GM04504 (cell line): ENCODE measurements around the gene RAB34.
A peak's percentile ranks its signal among the peaks of the same experiment; 100 is the strongest.
"Not testable (repeated sequence)": the region's sequence is repeated elsewhere in the genome, so short reads cannot be mapped to it uniquely, and the experiment has no call there.

Source experiments
- DNase-seq: peaks from one replicate; pipeline ENCODE4 v3.0.0-alpha.2; 2012; ENCODE audit warnings: low read depth

RAB34 gene

DNA sequence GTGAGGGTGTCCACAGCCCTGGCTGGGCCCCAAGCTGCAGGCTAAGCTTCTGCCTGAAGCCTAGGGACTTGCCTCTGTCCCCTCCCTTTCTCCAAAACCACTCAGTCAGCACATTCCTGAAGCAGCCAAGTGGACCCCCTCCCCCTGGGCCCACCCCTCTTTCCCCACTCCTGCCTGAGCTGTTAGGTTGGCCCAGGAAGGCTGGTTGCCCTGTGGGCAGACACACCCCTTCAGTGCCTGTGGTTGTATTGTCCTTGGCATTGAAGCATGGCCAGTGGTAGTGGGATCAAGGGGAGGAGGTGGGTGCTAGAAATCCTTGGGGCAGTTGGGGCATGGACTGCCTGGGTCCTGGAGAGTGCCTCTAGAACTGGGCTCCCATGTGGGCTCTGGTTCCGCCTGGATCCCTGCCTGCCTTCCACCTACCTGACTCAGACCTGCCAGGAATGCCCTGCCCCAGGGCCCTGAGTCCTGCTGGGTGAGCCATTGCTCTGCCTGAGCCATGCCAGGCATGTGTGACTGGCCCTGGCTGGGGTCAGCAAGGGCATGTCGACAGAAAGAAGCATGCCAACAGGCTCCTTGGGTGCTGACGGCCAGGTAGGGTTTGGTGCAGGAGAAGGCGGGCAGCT lies 28.2 kb upstream of the RAB34 start:
- DNase-seq, result no peak

DNA sequence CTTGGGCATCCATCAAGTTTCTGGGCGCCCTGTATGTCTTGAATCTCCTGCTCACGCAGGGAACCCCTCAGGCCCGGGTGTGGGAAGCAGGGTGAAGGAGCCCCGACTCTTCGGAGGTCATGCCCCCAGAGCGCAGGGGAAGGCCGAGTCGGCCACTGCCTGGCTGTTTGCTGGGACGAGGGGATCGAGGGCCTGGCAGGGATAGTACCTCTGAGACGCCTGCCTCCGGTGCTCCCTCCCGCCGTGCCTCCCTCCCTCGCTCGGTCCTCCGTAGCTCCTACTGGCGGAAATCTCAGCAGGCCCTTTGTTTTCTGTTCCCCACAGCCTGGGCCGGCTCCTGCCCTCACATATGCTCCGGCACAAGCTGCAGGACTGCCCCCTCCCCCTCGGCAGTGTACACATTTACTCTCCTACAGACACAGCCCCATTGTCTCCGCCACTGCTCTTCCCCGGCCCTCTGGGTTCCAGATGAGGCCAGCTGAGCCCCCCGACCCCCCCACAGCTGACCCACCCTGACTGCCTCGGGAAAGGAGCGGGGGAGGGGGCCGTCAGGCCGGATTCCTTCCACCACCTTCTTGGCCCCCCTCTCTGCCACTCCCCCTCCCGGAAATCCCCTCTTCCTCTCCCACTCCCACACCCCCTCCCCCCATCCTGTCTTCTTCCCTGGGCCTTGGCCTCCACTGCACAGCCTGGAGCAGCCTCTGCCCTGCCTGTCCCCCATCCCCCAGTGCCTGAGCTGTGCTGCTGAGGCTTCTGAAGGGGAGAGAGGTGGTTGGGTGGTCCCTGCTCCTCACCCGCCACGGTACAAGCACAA lies 27.5 kb upstream of the RAB34 start:
- peak; percentile 12 for DNase-seq

DNA sequence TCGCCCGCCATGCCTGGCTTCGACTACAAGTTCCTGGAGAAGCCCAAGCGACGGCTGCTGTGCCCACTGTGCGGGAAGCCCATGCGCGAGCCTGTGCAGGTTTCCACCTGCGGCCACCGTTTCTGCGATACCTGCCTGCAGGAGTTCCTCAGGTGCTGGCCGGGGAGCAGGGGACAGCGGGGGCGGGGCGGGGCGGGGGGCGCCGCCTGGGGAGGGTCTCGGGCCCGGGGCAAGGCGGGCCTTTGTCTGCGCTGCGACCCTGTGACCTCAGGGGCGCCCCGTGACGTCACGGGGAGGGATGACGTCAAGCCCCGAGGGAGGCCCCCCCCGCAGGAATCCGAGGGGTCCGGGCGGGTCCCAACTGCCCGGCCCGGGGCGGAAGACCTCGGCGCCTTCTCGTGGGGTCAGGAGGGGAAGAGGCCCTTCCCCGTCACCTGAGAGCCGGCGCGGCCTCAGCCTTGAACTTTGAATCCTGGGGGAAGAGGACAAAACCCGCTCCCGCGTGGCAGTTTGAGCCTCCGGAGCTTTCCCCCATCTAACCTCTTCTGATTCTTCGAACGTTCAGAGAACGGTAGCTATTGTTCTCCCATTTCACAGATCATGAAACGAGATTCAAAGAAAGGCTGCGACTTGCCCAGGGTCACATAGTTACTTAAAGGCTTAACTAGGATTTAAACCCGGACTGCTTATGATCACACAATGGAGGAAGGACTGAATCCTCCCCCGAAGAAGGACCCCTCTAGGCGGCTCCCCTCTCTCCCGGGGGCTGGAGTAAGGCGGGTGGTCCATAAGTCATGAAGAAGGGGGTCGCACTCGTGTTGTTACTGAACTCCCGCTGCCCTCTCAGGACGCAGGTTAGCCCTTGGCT lies 26.7 kb upstream of the RAB34 start:
- DNase-seq, result peak; percentile 20

DNA sequence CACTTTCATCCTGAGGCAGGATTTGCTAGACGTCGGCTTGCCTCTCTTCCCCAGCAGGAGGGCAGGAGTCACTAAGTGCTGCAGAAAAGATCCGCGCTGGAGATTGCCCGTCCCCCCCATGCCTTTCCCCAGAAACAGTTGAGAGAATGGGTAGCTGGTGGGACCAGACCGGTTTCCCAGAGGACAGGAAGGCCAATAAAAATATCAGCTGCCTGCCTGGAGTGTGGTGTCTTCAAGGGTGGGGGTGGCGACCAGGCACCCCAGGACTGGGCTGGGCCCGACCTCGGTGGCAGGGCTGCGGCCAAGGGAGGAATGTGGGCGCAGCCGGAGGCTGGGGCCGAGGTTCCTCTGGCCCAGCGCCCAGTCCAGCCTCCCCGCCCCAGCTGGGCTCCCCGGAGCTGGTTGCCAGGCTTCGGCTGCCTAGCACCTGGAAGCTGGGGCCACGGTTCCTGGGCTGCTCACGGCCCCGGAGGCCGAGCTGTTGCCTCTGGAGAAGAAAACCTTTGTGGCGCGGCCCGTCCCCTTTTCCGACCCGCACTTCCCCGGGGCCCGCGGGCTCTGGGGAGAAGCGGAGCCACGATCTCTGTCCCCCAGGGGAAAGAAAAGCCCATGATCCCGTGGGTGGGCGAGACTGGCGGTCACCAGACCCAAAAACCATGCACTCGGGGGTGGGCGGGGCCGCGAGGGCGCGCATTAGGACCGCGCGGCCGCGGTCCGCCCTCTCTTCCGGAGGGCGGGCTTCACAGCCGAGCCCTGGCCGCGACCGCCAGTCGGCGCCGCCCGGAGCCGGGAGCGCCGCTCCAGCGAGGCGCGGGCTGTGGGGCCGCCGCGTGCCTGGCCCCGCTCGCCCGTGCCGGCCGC lies 25.8 kb upstream of the RAB34 start, which contains the start of gene TRAF4:
TRAF4 (plus strand) TSS at position 769 of the 861 bp plus-strand sequence. CDS start 102 bp downstream, outside the sequence.
- peak; percentile 85 for DNase-seq

DNA sequence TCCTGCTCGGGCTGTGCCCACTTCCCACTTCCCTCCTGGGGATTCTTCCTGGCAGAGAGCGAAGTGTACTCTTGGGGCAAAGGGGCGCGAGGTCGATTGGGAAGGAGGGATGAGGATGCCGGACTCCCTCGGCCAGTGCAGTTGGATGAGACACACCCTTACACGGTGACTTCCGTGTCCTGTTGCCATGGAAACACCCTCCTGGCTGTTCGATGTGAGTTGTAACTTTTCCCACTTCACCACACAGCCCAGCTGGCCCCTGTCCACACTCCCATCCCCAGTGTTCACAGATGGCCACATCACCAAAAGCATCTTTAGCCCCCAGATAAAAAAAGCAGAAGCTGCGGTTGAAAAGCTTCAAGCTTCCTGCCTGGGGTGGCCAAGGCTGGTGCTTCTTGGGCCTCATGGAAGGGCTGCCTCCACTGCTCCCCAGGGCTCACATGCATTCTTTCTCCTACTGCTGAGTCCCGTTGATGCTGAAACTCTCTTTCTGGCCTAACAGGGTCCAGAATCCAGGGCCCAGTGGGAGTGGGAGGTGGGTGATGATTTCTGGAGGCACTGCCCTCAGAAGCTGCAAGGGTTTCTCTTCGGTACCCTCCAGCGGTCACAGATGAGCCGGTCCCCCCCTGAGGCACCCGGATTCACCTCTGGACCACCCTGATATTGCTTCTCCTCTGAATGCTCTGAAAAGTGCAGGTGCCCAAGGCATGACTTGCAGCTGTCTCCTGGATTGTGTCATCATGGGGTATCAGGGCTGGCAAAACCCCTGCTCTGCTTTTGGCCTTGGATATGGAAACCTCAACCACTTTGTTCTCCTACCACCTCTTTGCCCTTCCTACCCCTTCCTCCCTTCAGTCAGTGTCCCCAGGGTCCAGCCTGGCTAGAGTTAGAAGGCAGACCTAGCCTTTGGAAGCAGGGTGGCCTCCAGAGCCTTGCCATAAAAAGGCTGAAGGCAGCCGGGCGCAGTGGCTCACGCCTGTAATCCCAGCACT lies 24.0 kb upstream of the RAB34 start:
- DNase-seq, result no peak

DNA sequence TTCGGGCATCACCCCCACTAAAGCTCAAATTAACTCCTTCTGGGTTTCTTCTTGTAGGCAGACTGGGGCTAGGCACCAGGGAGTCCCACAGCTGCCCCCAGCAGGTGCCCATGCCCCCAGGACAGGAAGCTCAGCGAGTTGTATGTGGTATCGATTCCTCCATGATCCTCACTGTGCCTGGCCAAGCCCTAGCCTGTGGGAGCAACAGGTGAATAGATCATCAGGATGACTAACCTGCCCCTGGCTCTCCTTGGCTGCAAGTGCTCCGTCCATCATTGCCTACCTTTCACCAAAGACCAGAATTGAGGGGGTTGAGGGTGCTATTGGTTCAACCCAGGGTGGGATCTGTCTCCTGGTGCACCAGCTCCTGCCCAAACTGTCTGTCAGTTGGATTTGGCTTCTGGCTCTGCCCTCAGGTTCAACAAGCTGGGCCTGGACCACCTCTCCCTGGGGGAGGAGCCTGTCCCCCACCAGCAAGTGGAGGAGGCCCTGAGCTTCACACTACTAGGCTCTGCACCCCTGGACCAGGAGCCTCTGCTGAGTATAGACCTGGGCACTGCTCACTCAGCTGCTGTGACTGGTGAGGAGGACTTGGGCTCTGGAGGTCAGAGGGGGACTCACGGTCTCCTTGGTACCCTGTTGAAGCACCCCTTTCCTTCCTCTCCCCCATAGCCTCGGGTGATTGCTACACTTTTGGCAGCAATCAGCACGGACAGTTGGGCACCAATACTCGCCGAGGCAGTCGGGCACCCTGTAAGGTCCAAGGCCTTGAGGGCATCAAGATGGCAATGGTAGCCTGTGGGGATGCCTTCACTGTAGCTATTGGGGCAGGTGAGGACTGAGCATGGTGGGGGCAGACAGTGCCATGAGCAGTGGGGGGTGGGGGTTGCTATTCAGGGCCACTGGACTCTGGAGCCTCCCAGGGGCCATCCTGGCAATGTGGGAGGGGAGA lies 23.0 kb upstream of the RAB34 start:
- DNase-seq, result no peak

DNA sequence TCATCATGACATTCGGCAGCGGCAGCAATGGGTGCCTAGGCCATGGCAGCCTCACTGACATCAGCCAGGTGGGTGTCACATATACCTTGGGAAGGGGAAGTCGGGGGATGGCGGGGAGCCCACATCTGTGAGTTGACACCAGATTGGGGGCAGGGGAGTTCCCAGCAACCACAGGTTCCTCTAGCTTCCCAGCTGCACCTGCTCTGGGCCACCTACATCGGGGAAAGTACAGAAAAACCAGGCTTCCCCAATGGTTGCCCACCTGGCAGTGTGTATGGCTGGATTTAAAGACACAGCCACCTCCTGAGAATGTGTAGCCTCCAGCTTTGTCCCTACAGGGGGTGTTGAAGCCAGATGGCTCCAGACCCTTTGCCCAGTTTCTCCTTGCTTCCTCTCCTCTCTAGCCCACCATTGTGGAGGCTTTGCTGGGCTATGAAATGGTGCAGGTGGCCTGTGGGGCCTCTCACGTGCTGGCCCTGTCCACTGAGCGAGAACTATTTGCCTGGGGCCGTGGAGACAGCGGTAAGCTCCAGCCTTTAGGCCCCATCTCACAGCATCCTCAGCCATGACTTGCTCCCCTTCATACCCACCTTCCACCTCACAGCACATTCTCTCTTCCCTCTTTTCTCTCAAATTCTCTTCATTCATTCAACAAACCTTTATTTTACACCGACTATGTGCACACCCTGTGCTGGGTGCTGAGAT lies 21.2 kb upstream of the RAB34 start:
- DNase-seq, result no peak

DNA sequence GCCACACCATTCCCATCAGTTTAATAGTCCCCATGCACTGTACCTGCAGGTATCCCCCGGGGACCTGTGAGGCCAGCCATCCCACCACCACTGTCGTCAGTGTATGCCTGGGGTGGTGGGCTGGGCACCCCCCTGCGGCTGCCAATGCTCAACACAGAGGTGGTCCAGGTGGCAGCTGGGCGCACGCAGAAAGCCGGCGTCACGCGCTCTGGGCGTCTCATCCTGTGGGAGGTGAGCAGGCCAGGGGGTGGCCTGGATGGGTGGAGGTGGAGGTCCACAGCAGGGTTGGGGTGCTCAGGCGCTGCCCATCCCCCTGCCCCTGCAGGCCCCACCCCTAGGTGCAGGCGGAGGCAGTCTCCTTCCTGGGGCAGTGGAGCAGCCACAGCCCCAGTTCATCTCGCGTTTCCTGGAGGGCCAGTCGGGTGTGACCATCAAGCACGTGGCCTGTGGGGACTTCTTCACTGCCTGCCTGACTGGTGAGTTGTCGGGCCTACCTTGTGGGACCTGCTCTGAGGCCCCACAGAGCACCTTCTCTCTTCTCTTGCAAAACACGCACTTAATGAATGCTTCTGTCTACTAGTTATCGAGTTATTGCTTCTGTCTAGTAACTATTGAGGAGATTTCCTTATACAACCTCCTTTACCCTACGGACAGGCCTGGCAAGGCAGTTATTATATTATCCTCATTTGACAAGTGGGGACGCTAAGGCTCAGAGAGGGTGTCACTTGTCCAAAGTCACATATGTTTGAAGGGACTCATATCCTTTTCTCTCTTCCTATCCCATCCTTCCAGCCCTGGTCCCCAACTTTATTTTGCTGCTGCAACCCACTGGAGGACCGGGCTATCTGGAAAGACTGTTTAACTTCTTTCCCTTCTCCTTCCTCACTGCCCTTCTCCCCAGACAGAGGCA lies 20.4 kb upstream of the RAB34 start:
- no peak for DNase-seq

DNA sequence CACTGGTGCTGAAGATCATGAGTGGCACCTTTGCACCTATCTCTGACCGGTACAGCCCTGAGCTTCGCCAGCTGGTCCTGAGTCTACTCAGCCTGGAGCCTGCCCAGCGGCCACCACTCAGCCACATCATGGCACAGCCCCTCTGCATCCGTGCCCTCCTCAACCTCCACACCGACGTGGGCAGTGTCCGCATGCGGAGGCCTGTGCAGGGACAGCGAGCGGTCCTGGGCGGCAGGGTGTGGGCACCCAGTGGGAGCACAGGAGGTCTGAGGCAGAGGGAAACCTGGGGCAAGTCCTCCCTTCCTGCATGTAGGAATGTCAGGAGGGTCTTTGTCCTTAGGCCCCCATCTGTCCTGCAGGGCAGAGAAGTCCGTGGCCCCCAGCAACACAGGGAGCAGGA lies 19.6 kb upstream of the RAB34 start:
- DNase-seq, result no peak

DNA sequence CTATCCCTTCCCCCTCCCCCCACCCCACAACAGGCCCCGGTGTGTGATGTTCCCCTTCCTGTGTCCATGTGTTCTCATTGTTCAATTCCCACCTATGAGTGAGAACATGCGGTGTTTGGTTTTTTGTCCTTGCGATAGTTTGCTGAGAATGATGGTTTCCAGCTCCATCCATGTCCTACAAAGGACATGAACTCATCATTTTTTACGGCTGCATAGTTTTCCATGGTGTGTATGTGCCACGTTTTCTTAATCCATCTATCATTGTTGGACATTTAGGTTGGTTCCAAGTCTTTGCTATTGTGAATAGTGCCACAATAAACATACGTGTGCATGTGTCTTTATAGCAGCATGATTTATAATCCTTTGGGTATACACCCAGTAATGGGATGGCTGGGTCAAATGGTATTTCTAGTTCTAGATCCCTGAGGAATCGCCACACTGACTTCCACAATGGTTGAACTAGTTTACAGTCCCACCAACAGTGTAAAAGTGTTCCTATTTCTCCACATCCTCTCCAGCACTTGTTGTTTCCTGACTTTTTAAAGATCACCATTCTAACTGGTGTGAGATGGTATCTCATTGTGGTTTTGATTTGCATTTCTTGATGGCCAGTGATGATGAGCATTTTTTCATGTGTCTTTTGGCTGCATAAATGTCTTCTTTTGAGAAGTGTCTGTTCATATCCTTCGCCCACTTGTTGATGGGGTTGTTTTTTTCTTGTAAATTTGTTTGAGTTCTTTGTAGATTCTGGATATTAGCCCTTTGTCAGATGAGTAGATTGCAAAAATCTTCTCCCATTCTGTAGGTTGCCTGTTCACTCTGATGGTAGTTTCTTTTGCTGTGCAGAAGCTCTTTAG lies 18.5 kb upstream of the RAB34 start:
- DNase-seq, result not testable (repeated sequence)

DNA sequence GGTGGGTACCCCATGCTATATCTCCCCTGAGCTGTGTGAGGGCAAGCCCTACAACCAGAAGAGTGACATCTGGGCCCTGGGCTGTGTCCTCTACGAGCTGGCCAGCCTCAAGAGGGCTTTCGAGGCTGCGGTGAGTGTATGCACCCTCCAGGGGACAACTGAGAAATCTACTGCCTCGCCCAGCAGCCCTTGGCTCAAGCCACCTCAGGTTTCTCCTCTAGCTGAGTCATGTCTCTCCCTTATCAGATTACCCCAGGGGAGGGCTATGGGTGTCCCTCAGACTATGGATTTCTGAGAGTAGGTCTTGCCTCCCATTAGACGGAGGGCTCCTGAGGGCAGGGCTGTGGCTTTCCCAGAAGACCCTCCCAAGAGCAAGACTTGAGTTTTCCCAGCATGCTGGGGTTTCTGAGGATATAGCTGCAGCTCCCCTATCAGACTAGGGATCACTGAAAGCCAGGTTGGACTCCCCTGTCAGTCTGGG lies 17.6 kb upstream of the RAB34 start:
- no peak for DNase-seq

DNA sequence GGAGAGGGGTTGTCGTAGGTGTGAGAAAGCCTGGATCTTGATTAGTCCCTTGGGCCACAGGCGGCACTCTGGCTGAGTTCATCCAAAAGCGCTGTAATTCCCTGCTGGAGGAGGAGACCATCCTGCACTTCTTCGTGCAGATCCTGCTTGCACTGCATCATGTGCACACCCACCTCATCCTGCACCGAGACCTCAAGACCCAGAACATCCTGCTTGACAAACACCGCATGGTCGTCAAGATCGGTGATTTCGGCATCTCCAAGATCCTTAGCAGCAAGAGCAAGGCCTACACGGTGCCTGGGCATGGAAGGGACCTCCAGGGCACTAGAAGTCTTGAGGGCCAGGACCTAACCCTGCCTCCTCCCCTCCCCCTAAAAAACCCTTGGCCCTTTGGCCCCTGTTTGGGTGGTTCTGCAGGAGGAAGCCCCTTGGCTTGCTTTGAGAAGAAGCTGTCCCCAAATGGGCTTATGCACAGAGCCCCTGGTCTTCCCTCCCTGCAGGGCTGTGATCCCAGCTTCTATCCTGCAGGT lies 17.1 kb upstream of the RAB34 start:
- no peak for DNase-seq

DNA sequence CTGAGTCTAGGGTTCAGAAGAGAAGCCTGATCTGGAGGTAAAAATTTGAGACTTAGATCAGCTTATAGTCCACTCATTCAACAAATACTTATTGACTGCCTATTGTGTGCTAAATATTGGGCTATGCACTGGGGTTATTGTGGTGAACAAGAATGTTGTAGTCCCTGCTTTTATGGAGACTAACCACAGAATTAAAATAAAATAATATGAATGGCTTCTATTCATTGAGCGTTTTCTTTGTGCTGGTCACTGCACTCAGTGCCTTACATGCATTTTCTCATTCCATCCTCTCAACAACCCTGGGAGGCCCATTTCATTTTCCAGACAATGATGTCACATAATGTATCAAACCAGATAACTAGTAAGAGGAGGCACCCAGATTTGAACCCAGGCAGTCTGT lies 15.7 kb upstream of the RAB34 start:
- no peak for DNase-seq

DNA sequence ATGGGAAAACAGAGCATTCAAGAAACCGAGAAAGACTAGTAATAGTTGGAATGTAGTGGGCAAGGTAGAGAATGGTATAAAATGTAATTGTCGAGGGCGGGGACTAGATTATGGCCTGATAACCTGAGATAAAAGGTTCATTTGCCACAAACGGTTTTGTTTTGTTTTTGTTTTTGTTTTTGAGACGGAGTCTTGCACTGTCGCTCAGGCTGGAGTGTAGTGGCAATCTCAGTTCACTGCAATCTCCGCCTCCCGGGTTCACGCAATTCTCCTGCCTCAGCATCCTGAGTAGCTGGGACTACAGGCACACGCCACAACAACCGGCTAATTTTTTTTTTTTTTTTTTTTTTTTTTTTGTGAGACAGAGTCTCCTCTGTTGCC lies 12.3 kb upstream of the RAB34 start:
- DNase-seq, result no peak

DNA sequence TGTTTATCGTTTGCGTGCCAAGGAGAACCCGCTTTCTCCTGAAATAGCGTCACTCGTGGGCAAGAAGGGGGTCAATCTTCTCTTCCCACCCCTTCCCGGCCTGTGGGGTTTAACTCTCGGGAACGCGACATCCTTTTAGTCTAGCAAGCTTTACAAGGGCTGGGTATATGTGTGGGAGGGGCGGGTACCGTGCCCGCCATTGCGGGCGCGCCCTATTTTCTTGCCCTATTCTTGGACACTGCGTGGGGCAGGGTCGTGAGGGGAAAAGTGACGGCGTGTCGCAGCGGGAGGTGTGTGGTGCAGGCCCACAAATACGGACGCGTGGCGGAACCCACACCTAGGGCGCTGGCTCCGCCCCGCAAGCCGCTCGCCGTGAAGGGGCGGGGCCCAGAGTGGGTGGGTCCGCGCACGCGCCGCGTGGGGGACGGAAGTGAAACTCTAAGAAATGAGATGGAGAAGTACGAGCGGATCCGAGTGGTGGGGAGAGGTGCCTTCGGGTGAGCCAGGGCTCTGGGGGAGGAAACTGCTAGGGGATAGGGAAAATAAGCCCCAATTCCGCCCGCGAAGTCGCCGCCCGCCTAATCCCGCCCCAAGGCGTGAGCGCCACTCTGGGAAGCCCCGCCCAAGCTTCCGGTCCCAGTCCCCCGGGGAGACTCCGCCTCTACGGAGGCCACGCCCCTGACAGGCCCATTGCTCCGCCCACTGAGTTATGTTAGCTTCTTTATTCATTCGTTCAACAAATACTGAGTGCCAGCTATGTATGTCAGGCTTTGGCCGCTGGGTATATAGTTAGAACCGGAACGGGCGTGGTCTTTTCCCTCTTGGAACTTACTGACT lies 10.9 kb upstream of the RAB34 start, which contains the start of gene NEK8:
NEK8 (plus strand) TSS at position 425 of the 837 bp plus-strand sequence; CDS start at position 451, 26 bp downstream.
- peak; percentile 82 for DNase-seq
